Measurements from ENCODE around the gene PDPK1.
"Not testable (repeated sequence)": the region's sequence is repeated elsewhere in the genome, so short reads cannot be mapped to it uniquely, and the experiment has no call there.

PDPK1 gene

DNA sequence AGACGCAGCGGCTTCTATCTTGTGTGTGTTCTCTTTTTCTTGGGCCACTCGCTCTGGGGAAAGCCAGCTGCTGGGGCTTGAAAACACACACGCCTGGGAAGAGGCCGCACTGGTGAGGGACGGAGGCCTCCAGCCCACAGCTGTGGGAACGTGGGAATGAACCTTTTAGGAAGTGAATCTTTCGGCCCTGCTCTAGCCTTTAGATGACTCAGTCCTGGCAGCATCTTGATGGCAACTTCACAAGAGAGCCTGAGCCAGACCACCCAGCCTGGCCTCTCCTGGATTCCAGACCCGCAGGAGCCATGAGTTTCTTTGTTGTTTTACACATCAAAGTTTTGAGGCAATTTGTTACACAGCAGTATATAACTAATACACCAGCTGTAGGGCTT is 2.2 kb upstream of the PDPK1 start:
- Mint-ChIP-seq H3K27ac (no peak overlapping the region), H3K27me3 (no peaks in the 10 kb centered on the region), H3K9me3 (no peaks in the 10 kb centered on the region), H3K4me3 (no peak overlapping the region), H3K36me3 (ENCODE audit: low read depth) (peaks cover 19% of the 10 kb centered on the region), H3K4me1 (ENCODE audit: low read depth) (peaks cover 49% of the 10 kb centered on the region)
- DNase-seq: peak; percentile 19

DNA sequence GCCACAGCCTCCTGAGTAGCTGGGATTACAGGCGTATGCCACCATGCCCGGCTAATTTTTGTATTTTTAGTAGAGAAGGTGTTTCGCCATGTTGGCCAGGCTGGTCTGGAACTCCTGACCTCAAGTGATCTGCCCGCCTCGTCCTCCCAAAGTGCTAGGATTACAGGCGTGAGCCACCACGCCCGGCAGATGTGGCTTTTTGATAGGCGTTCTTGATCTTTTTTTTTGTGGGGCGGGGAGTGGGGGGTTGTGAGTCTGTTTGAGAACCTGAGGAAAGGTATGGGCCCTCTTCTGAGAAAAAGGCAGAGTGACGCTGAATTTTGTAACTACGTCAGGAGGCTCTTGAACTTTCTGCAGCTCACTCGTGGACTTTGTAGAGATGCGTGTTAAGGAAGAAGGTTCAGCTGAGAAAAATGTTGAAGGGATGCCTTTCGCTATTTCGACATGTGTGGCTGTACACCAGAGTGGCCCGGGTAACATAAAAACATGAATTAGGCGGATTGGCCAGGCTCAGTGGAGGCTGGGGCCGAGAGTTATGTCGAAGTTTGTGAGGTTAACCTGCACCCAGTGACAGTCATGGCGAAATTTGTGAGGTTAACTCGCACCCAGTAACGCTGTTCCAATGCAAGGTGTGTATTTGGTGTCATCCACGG is 1.5 kb downstream of the PDPK1 start:
- not testable (repeated sequence) for DNase-seq, H3K9me3 Mint-ChIP-seq, H3K27me3 Mint-ChIP-seq
- H3K4me1 Mint-ChIP-seq (ENCODE audit: low read depth): peaks cover 45% of the 10 kb centered on the region
- H3K27ac Mint-ChIP-seq: peak overlapping the region; percentile 79
- peak overlapping the region; percentile 82 for H3K4me3 Mint-ChIP-seq
- peaks cover 31% of the 10 kb centered on the region for H3K36me3 Mint-ChIP-seq (ENCODE audit: low read depth)

DNA sequence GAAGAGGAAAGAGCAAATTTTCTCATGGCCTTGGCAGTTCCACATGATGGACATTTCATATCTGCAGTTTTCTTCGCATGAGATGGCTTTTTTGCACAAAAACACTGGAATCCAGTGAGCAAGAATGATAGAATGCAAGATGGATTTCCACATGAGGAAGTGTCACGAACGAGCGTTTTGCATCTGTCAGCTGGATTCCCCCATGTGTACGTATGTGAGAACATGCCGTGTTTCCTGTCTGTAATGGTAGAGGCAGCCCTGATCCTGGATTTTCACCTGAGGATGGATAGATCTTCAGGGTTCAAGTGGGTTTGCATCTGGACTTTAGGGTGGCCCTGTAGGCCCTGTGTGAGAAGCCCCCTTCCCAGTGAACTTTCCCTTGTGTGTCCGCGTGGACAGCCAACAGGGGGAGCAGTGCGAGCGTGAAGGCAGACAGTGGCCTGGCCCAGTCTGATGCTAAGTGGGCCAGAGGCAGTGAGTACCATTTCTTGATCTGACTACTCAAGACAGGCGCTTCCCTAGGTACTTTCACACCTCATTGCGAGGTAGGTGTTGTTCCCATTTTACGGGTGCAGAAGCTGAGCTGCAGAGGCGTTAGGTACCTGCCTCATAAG is 2.1 kb downstream of the PDPK1 start:
- H3K27me3 Mint-ChIP-seq, DNase-seq, H3K9me3 Mint-ChIP-seq: not testable (repeated sequence)
- peak overlapping the region; percentile 79 for H3K27ac Mint-ChIP-seq
- H3K4me1 Mint-ChIP-seq (ENCODE audit: low read depth): peaks cover 45% of the 10 kb centered on the region
- H3K4me3 Mint-ChIP-seq: peak overlapping the region; percentile 82
- peaks cover 35% of the 10 kb centered on the region for H3K36me3 Mint-ChIP-seq (ENCODE audit: low read depth)

DNA sequence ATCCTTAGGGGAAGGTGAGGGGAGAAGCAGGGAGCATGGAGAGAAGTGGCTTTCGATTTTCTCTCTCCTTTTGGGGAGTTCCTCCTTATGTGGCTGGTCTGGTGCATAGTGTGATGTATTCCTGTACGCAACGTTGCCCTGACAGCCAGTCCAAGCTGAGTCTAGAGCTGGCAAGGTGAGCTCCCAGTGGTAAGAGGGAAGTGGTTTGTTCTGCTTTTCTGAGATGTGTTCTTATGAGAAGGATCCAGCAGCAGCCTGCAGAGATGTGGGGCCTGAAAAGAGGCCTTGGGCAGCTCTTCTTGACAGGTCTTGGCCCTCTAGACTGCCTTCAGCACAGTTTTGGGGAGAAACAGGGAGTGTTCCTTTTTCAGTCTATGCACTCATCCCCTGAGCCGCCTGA is 3.1 kb downstream of the PDPK1 start:
- H3K27me3 Mint-ChIP-seq, H3K9me3 Mint-ChIP-seq, DNase-seq: not testable (repeated sequence)
- Mint-ChIP-seq H3K4me1 (ENCODE audit: low read depth) (peaks cover 48% of the 10 kb centered on the region), H3K27ac (peak overlapping the region; percentile 79), H3K4me3 (peak overlapping the region; percentile 11), H3K36me3 (ENCODE audit: low read depth) (peaks cover 41% of the 10 kb centered on the region)

DNA sequence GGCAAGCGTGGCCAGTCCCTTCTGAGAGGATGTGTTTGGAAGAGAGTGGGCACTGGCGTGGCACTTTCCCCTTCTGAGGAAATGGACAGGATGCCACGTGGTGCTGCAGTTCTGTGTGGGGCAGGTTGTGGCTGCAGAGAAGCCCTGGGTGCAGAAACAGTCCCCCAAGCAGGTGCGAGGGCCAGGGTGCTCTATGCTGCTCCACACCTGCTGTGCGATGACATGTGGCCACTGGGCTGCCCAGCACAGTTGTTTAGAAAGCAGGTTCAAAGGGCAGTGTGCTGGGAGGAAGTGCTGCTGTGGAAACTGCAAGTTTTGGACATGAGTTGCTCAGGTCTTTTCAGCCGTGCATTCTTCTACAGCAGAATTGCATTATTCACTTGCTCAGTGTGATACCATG is 3.6 kb downstream of the PDPK1 start:
- peaks cover 41% of the 10 kb centered on the region for H3K36me3 Mint-ChIP-seq (ENCODE audit: low read depth)
- not testable (repeated sequence) for H3K9me3 Mint-ChIP-seq, DNase-seq, H3K27me3 Mint-ChIP-seq
- H3K4me1 Mint-ChIP-seq (ENCODE audit: low read depth): peaks cover 49% of the 10 kb centered on the region
- H3K4me3 Mint-ChIP-seq: peak overlapping the region; percentile 11
- H3K27ac Mint-ChIP-seq: peak overlapping the region; percentile 79

DNA sequence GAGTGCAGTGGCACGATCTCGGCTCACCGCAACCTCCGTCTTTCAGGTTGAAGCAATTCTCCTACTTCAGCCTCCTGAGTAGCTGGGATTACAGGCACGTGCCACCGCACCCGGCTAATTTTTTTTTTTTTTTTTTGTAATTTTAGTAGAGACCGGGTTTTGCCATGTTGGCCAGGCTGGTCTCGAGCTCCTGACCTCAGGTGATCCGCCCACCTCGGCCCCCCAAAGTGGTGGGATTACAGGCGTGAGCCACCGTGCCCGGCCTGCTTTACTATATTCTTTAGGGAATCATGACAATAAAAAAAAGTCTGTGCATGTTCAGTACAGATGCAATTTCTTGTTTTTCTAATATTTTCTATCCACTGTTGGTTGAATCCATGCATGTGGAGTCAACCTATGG is 6.0 kb downstream of the PDPK1 start:
- DNase-seq, H3K27ac Mint-ChIP-seq, H3K27me3 Mint-ChIP-seq, H3K4me3 Mint-ChIP-seq, H3K9me3 Mint-ChIP-seq: not testable (repeated sequence)
- Mint-ChIP-seq H3K4me1 (ENCODE audit: low read depth) (peaks cover 43% of the 10 kb centered on the region), H3K36me3 (ENCODE audit: low read depth) (peaks cover 39% of the 10 kb centered on the region)

DNA sequence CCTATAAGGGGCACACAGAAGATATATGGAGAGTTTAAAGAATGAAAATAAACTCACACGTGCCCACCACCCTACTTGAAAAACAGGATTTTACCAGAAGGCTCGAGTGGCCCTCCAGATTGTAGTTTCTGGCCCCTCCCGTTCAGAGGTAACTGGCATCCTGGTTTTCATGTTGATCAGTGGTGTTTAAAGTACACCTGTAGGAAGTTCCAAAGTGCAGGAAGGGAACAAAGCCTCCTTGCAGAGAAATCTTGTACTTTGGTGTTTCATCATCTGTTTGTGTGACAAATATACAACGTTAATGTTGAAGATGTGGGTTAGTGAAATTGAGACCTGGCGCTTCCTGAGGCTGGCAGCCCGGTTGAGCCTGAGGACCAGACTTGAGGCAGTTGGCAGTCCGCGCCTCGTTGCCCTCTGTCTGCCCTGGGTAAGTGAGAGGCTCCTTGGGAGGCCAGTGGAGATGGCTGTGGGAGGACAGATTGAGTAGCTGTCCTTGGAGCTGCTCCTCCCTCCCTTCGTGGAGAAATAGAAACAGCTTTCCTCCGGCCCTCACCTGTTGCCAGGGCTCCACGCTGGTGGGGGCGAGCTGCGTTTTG is 12.6 kb downstream of the PDPK1 start:
- not testable (repeated sequence) for H3K27me3 Mint-ChIP-seq; H3K9me3 Mint-ChIP-seq; H3K4me3 Mint-ChIP-seq; H3K4me1 Mint-ChIP-seq (ENCODE audit: low read depth); DNase-seq; H3K27ac Mint-ChIP-seq; H3K36me3 Mint-ChIP-seq (ENCODE audit: low read depth)

DNA sequence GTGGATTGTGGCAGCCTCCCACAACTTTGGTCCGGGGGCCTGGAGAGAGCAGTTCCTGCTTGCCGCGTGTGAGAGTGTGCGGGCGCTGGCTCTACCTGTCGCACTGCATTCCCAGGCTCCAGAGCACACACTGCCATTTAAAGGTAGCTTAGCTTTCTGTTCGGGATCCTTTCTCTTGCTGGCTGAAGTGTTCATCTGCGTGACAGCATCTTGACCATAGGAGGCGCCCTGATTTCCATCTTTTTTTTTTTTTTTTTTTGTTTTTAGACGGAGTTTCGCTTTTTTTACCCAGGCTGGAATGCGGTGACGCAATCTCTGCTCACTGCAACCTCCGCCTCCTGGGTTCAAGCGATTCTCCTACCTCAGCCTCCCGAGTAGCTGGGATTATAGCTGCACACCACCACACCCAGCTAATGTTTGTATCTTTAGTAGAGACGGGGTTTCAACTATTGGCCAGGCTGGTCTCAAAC is 13.6 kb downstream of the PDPK1 start:
- H3K27ac Mint-ChIP-seq: peak overlapping the region; percentile 33
- H3K4me3 Mint-ChIP-seq; H3K27me3 Mint-ChIP-seq; DNase-seq; H3K36me3 Mint-ChIP-seq (ENCODE audit: low read depth); H3K9me3 Mint-ChIP-seq; H3K4me1 Mint-ChIP-seq (ENCODE audit: low read depth): not testable (repeated sequence)

DNA sequence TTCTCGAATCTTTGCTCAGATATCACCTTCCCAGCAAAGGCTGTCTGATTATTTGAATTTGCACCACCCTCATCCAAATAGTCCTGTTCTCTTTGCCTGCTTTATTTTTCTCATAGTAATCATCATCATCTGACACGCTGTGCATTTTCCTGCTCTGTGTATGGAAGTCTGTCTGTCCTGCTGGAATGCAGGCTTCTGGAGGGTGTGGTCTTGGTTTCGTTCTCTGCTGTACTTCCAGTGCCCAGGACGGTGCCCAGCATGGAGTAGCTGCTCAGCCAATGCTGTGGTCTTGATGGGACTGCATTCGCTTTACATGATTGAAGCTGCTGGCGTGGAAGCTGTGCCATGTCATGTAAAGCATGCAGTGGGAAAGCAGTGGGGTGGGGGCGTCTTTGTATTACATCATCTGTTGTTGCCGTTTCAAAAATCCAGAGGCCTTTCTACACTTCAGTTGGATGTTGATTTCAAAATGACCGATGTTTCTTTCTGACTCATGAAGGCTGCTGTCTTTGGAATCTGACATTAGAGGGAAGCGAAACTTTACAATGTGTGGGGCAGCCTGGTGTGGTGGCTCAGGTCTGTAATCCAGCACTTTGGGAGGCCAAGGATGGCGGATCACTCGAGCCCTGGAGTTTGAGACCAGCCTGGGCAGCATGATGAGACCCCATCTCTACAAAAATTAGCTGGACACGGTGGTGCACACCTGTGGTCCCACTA is 17.0 kb downstream of the PDPK1 start:
- DNase-seq; H3K27me3 Mint-ChIP-seq; H3K9me3 Mint-ChIP-seq; H3K4me3 Mint-ChIP-seq; H3K4me1 Mint-ChIP-seq (ENCODE audit: low read depth); H3K36me3 Mint-ChIP-seq (ENCODE audit: low read depth); H3K27ac Mint-ChIP-seq: not testable (repeated sequence)

DNA sequence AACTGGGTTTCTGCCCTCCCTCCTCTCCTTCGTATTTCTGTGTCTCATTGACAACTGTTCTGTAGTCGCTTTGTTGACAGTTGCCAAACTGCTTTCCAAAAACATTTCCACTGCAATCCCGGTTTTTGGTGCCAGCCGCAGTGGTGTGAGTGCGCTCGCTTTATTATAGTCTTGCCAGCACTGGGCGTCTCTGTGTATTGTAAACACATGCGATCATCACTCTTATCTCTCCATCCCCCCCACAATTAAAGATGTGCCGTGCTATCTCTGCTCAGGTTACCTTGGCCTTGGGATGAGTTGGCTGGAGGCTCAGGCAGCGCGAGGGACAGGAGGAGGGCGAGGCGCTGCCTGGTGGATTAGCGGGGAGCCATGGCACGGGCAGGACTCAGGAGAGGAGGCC is 19.3 kb downstream of the PDPK1 start:
- not testable (repeated sequence) for H3K4me1 Mint-ChIP-seq (ENCODE audit: low read depth); H3K4me3 Mint-ChIP-seq; DNase-seq; H3K27me3 Mint-ChIP-seq; H3K36me3 Mint-ChIP-seq (ENCODE audit: low read depth); H3K27ac Mint-ChIP-seq; H3K9me3 Mint-ChIP-seq

DNA sequence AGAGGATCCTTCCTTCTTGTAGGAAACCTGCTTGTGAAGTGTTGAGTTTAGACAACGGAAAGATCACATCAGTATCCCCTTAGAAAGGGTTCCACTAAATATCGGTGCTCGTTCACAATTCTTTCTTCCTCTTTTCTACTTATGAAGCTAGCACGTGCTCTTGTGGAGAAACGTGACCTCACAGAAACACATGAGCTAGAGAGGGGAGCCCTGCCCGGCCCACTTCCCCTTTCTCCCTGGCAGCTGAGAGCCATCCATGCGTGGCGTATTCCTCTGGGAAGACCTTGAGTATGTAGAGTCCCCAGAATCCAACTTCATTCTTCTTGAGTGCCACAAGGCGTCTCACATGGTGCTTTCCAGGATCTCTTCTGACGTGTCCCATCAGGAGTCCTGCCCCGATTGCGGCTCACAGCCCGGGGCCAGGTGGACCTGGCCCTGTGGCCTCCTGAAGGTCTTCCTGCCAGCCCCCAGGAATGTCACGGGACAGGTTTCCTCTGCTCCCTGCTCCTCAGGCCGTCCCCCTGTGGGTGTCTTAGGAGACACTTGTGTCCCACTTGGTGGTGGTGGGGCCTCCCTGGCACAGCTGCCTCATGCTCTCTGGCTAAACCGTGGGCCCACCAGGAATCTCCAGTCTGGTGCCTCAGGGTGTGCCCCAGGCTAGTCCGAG is 22.4 kb downstream of the PDPK1 start:
- H3K27me3 Mint-ChIP-seq; H3K4me3 Mint-ChIP-seq; DNase-seq; H3K4me1 Mint-ChIP-seq (ENCODE audit: low read depth); H3K36me3 Mint-ChIP-seq (ENCODE audit: low read depth); H3K27ac Mint-ChIP-seq; H3K9me3 Mint-ChIP-seq: not testable (repeated sequence)

DNA sequence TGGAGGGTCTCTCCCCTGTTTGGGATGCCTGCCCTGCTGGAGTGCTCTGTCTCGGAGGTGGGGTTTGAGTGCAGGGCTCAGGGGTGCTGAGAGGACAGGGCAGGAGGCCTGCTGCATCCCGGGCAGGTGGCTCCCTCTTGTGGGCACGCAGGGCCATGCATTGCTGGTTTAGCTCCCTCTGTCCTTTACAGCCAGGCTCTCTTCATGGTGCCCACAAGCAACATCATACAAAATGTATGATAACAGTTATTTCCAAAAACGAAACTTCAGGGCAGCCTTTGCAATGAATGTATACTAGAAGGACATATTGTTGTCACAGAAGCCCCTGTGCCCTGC is 22.9 kb downstream of the PDPK1 start:
- not testable (repeated sequence) for H3K36me3 Mint-ChIP-seq (ENCODE audit: low read depth); H3K4me1 Mint-ChIP-seq (ENCODE audit: low read depth)

DNA sequence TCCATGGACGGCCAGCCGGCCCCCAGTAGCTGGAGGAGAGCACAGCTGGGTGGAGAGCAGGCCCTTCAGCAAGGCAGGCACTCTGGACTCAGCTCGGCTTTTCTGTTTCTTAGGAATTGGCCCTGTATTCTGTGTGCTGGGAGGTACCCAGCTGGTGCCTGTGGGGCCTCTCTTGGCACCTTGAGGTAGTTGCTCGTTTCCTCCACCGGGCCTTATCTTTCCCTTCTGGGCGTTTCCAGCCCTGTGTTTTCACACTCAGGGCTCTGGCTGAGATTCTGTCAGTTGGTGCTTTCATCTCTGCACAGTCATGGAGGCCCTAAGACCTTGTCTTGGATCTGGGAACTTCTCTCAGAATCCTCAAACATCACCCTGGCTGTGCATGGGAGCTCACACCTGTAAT is 29.7 kb downstream of the PDPK1 start:
- not testable (repeated sequence) for H3K36me3 Mint-ChIP-seq (ENCODE audit: low read depth); H3K27me3 Mint-ChIP-seq; DNase-seq; H3K27ac Mint-ChIP-seq; H3K9me3 Mint-ChIP-seq; H3K4me1 Mint-ChIP-seq (ENCODE audit: low read depth); H3K4me3 Mint-ChIP-seq

More for the DNA sequence above, 22.9 kb downstream of the PDPK1 start:
- H3K9me3 Mint-ChIP-seq, H3K4me3 Mint-ChIP-seq, H3K27me3 Mint-ChIP-seq, H3K27ac Mint-ChIP-seq: not testable (repeated sequence)
- peak; percentile 72 for DNase-seq

DNA sequence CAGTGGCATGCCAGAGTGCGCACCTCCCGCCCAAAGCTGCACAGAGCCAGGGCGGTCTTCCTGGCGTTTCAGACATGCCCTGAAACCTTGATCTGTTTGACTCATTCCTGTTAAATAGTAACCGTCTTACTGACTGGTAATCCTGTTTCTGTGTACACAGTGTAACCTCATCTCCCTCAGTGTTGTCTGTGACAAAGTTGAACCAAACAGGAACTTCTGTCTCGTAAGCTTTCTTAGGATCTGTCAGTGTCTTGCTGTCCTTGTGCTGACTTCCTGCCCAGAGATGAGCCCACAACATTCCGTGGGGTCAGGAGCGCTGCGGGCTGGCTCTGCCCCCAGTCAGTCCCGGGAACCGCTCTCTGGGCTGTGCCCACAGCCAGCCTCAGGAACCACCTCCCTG is 30.8 kb downstream of the PDPK1 start:
- DNase-seq; H3K27ac Mint-ChIP-seq; H3K36me3 Mint-ChIP-seq (ENCODE audit: low read depth); H3K4me3 Mint-ChIP-seq; H3K27me3 Mint-ChIP-seq; H3K9me3 Mint-ChIP-seq; H3K4me1 Mint-ChIP-seq (ENCODE audit: low read depth): not testable (repeated sequence)

DNA sequence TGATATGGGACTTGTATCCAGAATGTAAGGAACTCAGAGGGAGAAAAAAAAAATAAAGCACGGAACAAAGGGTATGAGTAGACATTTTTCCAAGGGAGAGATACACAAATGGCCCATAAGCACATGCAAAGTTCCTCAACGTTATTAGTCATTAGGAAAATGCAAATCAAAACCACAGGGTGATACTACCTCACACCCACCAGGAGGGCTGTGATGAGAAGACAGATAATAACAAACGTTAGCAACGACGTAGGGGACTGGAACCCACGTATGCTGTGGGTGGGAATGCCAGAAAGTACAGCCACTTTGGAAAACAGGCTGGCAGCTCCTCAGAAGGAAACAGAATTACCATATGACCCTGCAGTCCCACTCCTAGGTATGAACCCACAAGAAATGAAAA is 34.9 kb downstream of the PDPK1 start:
- H3K27me3 Mint-ChIP-seq; H3K4me3 Mint-ChIP-seq; H3K9me3 Mint-ChIP-seq; H3K4me1 Mint-ChIP-seq (ENCODE audit: low read depth); H3K27ac Mint-ChIP-seq; DNase-seq; H3K36me3 Mint-ChIP-seq (ENCODE audit: low read depth): not testable (repeated sequence)
